MM.1S (cell line): ENCODE measurements around the gene SPATA31C2.

ENCODE experiments used
- EZH2 ChIP-seq: fragments of 300-600 bp; sonication (generic); optimal IDR thresholded peaks from 2 replicates; pipeline ENCODE3; 2017; ENCODE audit warnings: low read depth, mild to moderate bottlenecking, antibody characterized with exemption, low read length, mixed read lengths
- EZH2phosphoT487 ChIP-seq: fragments of 300-600 bp; sonication (generic); IDR thresholded peaks from 2 replicates; pipeline ENCODE4 v1.6.1; 2018; ENCODE audit warnings: antibody characterized with exemption, low read length
- TF ChIP-seq, protein P1 (sequence below): fragments of 300-600 bp; sonication (generic); IDR thresholded peaks from 2 replicates; pipeline ENCODE4 v1.5.1; 2016; ENCODE audit warnings: antibody characterized with exemption, low read length, mixed read lengths

DNA sequence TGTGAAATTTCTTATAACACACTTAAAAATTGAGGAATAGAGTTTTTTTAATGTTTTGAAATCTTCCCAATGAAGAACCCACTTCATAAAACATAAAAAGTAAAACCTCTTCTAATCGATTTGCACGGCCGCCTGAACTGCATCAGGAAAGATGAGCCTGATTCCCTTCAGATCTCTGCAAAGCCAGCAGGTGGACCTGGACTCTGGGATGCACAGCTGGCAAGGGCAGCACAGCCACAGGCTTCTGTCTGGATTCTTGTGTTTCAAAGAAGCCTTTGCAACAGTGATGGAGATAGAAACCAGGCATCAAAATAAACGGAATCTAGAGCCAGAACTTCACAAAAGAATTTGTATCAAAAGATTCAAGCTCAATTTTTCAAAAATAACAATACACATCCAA, 36.0 kb upstream of the SPATA31C2 start:
- TF ChIP-seq EZH2phosphoT487 (no peak), EZH2 (no peak)
- TF ChIP-seq, protein P1, sequence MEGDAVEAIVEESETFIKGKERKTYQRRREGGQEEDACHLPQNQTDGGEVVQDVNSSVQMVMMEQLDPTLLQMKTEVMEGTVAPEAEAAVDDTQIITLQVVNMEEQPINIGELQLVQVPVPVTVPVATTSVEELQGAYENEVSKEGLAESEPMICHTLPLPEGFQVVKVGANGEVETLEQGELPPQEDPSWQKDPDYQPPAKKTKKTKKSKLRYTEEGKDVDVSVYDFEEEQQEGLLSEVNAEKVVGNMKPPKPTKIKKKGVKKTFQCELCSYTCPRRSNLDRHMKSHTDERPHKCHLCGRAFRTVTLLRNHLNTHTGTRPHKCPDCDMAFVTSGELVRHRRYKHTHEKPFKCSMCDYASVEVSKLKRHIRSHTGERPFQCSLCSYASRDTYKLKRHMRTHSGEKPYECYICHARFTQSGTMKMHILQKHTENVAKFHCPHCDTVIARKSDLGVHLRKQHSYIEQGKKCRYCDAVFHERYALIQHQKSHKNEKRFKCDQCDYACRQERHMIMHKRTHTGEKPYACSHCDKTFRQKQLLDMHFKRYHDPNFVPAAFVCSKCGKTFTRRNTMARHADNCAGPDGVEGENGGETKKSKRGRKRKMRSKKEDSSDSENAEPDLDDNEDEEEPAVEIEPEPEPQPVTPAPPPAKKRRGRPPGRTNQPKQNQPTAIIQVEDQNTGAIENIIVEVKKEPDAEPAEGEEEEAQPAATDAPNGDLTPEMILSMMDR, result no peak
